Fibroblast of skin of left biceps (primary cell): Measurements from ENCODE around the gene MPHOSPH9.
"Not testable (repeated sequence)": the region's sequence is repeated elsewhere in the genome, so short reads cannot be mapped to it uniquely, and the experiment has no call there.

Experiments
- DNase-seq, 2 experiments: peaks; one replicate each; pipeline ENCODE4 v3.0.0-alpha.2; 2013; ENCODE audit warnings: low read depth in 2 of 2

Gene MPHOSPH9

DNA sequence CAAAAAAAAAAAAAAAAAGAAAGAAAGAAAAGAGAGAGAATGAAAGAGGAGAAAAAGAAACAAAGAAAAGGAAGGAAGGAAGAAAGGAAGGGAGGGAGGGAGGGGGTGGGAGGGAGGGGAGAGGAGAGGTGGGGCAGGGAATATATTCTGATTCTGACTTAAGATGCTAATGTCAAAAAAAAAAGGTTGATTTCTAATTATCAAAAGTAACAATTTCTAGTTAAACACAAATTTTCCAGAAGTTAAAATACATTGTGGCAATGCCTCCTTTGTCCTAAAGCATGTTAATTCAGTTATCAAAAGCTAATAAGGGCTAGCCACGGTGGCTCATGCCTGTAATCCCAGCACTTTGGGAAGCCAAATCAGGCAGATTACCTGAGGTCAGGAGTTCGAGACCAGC, 7.5 kb downstream of the MPHOSPH9 start:
- DNase-seq, result no peak

DNA sequence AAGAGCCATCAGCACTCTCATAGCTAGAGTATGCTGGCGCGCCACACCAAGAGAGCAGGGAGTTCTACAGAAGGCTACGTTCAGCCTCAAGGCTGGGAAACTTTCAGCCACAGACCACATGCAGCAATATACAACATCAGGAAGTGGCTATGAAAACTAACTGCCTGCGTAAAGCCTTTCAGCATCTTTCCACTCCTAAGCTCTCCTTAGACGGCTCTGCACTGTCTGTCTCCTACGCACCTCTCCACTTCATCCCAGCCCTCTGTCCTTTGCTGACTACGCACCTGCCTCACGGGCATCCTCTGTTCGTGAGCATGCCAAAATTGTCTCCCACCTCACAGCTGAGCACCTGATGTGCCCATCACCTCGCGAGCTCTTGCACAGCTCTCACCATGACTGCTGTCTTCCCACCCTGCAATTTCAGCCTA, 9.7 kb downstream of the MPHOSPH9 start:
- no peak for DNase-seq

DNA sequence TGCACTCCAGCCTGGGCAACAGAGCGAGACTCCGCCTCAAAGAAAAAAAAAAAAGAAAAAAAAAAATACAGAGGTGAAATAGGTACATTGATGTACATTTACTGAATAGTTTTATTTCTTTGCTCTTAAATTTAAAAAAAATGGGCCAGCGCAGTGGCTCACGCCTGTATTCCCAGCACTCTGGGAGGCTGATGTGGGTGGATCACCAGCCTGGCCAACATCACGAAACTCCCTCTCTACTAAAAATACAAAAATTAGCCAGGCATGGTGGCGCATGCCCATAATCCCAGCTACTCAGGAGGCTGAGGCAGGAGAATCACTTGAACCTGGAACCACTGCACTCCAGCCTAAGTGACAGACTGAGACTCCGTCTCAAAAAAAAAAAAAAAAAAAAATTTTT, 25.1 kb downstream of the MPHOSPH9 start:
- DNase-seq, result not testable (repeated sequence)

DNA sequence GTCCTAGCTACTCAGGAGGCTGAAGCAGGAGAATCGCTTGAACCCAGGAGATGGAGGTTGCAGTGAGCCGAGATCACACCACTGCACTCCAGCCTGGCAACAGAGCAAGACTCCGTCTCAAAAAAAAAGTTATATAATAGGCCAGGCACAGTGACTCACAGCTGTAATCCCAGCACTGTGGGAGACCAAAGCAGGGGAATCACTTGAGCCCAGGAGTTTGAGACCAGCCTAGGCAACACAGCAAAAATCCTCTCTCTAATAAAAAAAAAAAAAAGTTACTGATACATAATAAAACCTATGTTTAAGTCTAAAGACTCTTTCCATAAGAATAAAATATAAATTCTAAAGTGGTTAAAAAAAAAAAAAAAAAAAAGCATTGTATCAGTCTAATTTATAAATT, 26.1 kb downstream of the MPHOSPH9 start:
- not testable (repeated sequence) for DNase-seq

DNA sequence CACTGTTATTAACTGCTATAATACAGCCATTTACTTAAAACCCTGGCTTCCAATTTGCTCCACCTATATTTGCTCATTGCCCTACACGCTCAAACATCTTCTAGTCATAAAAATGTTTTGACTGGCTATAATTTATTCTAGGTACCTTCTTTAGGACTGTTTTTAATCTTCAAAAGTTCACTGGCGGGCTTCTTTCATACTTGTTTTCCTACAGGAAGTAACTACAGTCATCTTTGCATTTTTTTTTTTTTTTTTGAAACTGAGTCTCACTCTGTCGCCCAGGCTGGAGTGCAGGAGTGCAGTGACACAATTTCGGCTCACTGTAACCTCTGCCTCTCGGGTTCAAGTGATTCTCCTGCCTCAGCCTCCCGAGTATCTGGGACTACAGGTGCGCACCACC, 32.5 kb downstream of the MPHOSPH9 start:
- no peak for DNase-seq

DNA sequence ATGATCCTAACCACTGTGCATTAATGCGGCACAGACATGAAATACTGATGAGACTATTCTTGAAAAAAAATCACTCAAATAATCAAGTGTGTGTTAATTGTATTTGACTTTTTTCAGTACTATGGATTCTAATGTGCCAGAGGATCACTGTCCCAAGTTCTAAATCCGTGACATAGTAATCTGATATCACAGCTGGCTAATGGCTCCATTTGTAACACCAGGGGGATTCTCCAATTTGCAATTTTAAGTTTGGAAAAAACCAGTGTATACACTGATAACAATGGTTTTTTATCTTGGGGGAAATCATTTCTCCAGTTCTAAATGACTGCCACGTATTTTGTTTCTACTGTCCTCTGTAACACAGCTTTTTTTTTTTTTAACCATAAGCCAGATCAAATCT, 33.0 kb downstream of the MPHOSPH9 start:
- DNase-seq, result no peak

DNA sequence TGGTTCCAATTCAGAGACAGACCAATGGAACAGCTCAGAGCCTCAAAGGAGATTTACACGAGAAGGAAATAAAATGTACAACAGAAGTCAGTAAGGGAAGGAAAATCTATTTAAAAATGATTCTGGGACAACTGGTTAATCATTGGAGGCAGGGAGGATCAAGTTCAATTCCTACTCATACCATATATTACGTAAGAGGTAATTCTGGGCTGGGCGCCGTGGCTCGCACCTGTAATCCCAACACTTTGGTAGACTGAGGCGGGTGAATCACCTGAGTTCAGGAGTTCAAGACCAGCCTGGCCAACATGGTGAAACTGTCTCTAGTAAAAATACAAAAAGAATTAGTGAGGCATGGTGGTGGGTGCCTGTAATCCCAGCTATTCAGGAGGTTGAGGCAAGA, 45.3 kb downstream of the MPHOSPH9 start:
- DNase-seq, result no peak

DNA sequence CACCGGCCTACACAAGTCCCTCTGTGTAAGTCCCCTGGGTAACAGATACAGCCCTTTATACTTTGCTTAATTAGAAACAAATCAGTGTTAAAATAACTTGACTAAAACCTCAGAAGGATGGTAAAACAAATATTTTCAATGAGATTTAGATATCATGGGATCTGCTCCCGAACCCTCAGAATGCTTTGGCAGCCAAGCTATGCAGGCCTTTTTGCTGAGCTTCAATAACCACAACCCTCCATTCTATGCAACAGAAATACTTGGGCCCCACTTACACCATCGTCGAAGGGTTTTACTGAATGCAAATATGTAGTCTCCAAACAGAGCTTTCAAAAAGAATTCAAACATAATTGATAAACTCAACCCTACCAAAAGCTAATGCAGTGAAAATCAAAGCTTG, 52.8 kb downstream of the MPHOSPH9 start:
- DNase-seq, result no peak

DNA sequence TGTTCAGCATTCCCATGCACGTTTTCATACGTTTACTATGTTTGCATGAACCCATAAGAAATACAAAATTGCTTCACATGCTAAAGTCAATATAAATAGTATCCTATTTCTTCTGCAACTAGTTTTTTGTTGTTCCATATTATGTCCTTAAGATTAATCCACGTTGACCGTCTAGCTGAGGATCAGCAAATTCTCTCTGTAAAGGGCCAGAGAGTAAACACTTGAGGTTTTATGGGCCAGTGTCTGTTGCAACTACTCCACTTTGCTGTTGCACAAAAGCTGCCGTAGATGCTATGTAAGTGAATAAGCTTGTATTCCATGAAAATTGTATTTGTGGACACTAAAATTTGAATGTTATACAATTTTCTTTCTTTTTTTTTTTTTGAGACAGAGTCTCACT, 61.0 kb downstream of the MPHOSPH9 start:
- DNase-seq, result no peak

DNA sequence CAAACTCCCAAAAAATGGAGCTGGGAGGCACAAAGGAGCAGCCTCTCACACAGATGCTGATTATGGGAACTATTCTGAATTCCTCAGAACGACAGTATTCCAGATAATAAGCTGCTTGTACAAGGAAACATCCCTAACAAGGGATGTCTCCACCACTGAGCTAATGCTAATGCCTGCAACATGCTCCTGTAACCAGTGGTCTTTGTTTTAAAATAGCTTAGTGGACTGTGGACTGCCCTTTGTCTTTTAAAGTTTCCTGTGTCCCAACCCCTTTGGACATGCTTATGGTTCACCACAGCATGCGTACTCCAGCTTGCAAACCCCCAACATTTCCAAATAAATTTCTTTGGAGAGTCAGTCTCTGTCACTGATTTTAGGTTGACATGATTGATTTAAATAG, 65.6 kb downstream of the MPHOSPH9 start:
- no peak for DNase-seq

DNA sequence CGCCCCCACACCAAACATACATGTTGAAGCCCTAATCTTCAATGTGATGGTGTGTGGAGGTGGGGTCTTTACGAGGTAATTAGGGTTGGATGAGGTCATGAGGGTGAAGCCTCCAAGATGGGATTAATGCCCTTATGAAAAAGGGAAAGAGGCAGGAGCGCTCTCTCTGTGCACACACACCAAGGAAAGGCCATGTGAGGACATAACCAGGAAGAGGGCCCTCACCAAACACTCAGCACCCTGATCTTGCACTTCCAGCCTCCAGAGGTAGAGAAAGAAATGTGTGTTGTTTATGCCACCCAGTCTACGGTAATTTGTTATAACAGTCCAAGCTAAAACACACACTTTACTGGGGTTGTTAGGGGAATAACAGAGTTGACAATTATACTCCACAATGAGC, 67.4 kb downstream of the MPHOSPH9 start:
- DNase-seq, result no peak

DNA sequence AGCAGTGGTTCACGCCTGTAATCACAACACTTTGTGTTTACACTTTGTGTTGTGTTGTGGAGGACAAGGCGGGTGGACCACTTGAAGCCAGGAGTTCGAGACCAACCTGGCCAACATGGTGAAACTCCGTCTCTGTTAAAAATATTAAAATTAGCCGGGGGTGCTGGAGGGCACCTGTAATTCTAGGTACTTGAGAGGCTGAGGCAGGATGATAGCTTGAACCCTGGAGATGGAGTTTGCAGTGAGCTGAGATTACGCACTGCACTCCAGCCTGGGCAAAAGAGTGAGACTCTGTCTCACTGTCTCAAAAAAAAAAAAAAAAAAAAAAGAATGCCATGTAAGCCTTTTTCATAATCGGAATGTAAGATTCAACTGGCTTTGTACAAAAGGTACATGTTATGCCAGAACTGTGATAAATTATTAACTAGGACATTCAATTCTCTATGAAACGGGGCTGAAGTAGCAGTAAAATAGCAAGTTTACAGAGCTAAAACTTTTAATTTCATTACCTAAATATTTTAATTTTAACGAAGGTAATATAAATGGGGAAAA, 68.2 kb downstream of the MPHOSPH9 start:
- DNase-seq, result no peak

DNA sequence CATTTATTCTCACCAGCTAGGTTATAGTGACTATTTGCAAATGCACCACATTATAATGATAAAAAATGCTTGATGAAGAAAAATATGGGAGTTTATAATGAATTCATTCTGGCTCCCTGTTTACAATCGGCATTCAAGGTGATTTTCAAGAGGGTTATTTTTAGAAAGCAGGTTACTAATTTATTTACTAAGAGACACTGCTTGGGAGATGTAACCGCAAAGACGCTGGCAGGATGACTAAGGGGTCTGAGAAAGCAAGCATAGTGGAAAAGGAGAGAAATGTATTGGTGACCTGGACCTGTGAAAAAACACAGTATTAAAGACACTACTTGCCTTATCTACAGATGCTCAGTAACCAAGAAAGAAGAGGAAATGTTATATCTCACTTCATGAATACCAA, 68.7 kb downstream of the MPHOSPH9 start:
- DNase-seq, result no peak

DNA sequence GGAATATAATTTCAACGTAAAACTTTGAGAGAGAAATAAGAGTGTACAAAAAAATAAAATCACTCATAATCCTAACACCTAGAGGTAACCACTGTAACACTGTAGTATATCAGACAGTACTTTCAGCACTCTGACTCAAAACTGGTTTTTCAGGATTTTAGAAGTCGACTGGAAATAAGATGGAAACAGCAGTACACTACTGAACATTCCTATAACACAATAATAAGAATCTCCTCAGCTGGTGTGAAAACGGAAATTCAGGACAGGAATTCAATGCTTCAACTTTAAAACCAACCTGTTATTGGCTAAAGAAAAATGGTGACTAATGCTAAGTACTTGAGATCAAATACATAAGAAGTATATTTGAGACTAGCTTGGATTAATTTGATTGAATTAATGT, 69.7 kb downstream of the MPHOSPH9 start:
- no peak for DNase-seq

DNA sequence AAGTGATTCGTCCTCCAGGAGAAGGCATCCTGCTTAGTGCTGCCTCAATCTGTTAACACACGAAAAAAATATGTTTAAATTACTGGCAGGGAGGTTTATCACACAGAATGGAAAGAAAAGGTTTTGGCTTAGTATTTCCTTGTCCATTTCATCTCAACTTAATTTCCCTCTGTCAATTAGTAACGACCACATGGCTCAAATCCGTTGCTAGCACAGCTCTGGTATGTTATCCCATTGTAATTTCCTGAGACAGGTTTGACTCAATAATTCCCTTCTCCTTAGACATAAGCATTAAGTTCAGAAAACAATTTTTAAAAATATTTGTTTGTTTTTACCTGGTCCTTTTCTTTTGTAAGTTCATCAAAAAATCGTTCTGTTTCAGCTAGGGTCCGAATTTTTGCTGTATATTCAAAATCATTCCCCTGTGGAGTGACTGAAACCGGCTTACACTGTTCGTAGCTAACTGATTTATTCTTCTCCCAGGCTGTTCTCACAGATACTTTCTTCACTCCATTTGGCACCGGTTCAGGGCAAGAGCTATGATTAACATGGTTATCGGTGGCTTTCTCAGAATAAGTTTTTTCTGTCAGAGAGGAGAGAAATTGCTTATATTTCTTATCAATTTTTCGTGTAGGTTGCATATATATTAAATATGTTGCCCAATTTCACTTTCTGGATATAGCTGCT, 72.0 kb downstream of the MPHOSPH9 start:
- DNase-seq, result no peak

DNA sequence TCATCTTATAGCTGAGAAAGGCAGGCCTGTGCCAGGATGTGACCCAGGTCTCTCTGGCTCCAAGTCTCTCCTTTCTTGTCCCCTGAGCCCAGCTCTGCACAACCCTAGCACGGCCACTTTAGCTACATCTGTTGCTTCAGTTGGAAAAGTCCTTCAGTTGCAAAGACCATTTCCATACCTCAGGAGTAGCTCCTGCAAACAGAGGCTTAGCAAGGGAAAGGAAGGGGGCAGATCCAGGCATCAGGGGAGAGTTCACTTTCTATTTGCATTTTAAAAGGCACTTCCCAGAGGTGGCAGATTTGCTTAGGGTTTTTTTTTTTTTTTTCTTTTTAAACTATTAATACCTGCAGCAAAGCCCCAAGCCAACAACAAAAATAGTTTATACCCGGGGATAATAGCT, 79.0 kb downstream of the MPHOSPH9 start:
- no peak for DNase-seq

DNA sequence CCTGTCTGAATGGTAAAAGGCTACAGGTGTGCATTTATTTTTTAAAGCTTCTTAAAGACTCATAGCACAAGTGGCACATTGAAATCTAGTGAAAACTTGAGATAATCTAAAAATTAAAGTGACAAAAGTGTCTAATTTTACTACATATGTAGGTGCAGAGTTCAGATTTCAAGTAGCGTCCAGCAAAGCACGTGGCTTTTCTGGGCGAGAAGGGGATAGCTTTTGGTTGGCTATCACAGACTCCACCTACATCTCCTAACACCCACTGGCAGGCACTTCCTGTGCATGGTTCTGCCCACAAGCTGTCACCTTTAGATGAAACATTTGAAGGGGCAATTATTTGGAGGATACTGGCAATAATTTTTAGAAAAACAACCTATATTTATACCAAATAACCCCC, 80.1 kb downstream of the MPHOSPH9 start:
- no peak for DNase-seq

DNA sequence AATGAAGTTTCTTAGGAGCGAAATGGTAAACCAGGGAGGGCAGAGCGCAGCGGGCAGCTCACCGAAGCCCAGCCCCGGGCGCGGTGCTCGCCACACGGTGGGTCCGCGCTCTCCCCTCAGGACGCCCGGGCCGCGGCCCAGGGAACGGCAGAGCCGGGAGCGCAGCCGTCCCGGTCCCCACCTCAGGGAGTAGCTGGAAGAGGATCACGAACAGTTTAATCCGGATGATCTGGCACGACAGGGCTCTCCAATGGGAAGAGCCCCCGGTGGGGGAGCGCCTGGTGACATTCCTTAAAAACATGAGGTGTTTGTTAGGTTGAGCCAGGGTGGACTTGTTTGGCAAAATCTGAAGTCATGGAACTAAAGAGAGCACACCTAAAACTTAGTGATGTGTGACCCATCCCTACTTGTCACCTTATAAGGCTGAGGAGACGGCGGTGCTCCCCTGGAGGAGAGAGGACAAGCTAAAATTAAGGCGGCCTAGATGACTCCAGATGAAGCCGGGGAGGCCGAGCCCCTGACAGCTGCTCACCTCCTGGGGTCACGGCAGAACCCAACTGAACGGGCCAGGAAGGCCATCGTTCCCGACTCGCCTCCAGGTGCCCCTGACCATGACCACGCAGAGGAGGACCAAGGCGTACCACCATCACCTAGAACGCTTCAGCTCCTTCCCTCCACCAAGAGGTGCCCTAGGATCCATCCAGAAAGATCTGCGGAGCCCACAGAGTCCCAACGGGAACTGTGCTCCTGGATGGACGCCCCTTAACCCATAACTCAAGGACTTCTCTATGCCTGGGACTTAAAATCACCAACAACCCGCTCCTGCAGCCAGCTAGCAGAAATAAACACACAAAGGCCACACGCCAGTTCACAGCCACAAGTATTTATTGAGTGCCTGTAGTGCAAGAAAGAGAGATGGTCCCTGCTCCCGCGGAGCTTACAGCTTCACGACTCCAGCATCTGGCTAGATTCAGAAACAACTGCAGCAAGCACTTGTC, 81.2 kb downstream of the MPHOSPH9 start:
- DNase-seq, result no peak

DNA sequence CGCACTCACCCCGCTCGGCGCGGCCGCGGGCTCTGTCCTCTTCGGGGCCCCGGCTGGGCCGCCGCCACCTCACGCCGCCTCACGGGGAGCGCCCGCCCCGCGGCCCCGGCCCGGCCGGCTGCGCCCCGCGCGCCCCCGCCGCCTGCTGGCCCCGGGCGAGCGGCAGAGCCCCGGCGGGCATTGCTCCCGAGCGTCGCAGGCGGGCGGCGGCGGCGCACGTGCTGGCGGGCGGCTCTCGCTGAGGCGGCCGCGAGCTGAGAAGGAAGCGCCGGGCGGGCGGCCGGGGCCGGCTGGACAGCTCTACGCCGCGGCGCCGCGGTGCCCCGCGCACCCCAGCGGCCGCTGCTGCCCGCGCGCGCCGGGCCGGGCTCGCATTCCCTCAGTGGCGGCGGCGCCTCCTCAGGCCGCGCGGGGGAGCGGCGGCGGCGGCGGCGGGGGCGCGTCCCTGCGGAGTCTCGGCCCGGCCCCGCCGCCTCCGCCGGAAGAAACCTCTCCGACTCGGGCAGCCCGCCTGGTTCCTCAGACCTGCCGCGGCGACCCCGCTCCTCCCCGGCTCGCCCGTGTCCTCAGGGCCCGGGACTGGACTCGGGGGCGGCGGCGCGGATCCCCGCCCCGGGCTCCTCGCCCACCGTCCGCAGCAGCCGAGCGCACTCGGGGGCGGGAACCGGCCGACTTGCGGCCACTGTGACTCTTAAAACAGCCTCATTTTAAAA, 82.0 kb downstream of the MPHOSPH9 start, which contains the start of gene PITPNM2:
PITPNM2 (minus strand) TSS at position 347 of the 713 bp plus-strand sequence. CDS start 116,500 bp downstream, outside the sequence.
- DNase-seq, result no peak

DNA sequence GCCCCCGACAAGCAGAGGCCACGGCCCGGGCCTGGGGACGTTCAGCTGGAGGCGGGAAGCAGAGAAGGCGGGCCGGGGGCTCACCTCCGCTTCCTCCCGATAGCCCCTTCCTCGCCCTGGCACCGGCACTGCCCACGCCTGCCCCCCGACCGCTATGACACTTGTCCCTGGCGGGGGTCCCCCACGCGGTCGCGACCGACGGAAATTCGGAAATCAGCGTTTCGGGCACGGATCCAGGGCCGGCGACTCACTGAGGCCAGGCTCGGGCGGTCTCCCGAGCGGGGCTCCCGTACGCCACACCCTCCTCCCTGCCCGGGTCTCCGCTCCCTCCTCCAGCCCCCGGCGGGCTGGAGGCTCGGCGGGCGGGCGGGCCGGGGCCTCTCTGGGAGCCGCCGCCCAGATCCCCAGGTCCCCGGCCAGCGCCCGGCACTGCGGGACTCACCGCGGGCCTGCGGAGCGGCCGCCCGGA, 82.6 kb downstream of the MPHOSPH9 start:
- no peak for DNase-seq

DNA sequence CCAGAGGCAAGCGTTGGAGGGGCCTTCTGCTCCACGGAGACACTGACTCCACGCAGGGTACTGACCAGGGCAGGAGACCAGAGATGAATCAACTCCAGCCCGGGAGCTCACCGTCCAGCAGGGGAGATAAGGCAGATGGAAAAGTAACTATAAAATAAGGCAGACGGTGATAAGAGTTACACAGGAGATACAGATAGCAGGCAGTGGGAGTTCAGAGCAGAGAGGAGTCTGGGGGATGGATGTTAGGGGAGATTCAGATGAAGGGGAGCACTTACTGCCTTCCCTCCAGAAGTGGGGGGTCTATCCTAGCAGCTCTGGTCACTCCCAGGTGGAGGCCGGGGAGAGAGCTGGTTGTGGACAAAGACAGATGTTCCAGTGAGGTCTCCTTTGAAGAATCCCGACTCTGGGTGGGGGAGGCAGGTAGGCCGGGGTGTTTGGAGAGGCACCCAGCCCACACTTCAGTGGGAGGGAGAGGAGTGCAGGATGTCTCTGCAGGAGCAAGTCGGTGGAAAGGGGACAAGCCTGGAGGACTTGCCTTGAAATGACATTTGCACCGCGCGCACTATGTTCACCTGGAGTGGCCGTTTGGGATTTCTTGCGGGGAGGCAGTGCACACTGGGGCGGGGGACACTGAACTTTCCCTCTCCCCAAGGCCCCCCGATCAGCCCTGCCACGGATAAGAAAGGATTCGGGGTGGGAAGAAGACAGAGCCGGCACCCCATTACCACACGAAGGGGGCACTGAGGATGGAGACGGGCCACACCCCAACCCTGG, 83.3 kb downstream of the MPHOSPH9 start:
- no peak for DNase-seq
